GM12874 (cell line): ENCODE data around the gene PLCB2.

Source experiments
- CTCF ChIP-seq: IDR thresholded peaks from 2 replicates; pipeline ENCODE4 v1.5.1; 2011; ENCODE audit warnings: low read depth, mild to moderate bottlenecking, control low read depth, low read length, moderate library complexity; ENCODE audit not compliant: insufficient read depth

PLCB2 gene

DNA sequence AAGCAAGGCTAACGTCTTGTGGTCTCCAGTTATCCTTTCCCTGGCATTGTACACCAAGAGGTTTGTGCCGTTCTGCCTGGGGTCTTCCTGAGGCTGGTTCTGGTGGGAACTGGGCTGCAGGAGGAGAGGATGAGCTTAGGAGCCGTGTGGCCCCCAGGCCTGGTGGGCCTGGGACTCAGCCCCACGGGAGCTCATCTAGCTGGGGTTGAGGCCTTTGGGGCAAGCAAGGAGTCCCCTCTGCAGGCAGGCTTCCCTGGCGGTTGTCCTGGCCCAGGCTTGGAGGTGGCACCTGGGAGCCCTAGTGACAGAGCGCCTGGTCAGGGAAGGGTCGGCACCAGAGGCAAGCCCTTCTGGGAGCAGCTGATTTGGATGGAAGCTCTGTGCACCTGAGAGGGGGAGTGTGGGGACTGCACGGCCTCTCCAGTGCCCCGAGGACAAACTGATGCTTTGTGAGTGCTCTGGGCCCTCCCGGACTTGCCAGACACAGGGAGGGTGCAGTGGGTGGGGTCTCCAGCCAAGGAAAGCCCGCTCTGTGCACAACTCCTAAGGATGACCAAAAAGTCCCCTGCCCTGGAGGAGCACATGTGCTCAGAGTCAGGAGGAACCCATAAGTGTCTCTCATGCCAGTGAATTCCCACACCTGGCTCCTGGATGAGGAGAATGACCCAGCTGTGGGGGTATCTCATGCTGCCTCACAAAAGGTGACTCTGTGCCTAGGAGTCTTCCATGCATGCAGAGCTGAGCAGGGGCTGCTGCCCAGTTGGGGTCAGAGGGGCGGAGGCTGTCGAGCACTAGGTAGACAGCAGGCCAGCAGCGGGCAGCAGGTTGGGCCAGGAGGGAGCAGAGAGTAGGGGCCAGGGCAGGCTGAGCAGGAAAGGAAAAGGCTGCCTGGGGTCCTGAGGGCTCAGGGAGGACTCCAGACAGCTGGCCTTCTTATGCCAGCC, 66.2 kb downstream of the PLCB2 start:
- TF ChIP-seq CTCF, result no peak

DNA sequence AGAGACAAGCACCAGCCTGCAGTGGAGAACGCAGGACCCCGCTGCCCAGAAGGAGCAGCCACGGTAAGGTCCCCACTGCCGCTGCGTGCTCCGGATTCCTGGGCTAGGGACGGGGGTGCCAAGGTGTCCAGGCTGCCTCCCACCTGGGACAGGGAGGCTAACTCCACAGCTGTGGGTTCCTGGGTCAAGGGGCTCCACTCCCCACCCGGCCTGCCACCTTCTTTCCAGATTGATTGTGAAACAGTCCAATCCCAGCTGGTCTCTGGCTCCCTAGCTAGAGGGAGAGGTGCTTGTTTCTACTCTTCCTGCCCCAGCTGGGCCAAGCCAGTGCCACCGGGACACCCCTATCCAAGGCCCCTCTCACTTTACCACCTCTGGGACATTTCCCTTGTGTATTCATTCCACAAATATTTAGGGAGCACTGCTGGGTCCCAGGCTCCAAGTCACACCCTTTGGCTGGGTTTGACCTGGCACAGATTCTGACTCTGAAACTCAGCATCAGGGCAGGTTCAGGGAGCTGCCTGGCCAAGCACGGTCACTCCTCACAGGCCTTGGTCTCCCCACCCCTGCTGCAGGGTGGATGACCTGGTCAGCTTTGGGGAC, 67.0 kb downstream of the PLCB2 start:
- no peak for TF ChIP-seq CTCF

GRCh38 chr15:40239693-40240618, 67.8 kb downstream of the PLCB2 start:
- no peak for TF ChIP-seq CTCF

GRCh38 chr15:40239404-40239692, 68.4 kb downstream of the PLCB2 start:
- TF ChIP-seq CTCF, result no peak

GRCh38 chr15:40238532-40239403, 69.0 kb downstream of the PLCB2 start, which contains the start of gene PAK6:
PAK6 (plus strand) TSS chr15:40239063; CDS start chr15:40264786, 25,723 bp downstream.
- TF ChIP-seq CTCF, result no peak
